Activated T-helper 1 cell treated with anti-CD3 and anti-CD28 coated beads, Interleukin-12 subunit alpha, Interleukin-12 subunit beta, Interleukin-2, Interleukin-4 antibody, amounts not matched to agents 30 ng/mL and 10 ng/mL and 1 ng/mL, durations not matched to agents 14 hours and 24 hours and 36 hours (primary cell): Measurements from ENCODE around the gene CMKLR1. TPM values are rescaled to one million over a fixed set of nuclear protein-coding genes. Genes with fewer than 3 reads are reported as not detected.

Experiments
- DNase-seq: peaks from one replicate; pipeline ENCODE4 v3.0.0; 2021; ENCODE audit warnings: low spot score
- H3K27ac Mint-ChIP-seq: one replicate; pipeline ENCODE4 v1.8.0; 2021; ENCODE audit warnings: mild to moderate bottlenecking, mixed read lengths
- H3K27me3 Mint-ChIP-seq: one replicate; pipeline ENCODE4 v1.8.0; 2022; ENCODE audit warnings: mild to moderate bottlenecking, moderate library complexity, mixed read lengths; ENCODE audit not compliant: insufficient read depth
- H3K36me3 Mint-ChIP-seq: one replicate; pipeline ENCODE4 v1.8.0; 2021; ENCODE audit warnings: low read depth, mixed read lengths
- H3K4me1 Mint-ChIP-seq: one replicate; pipeline ENCODE4 v1.8.0; 2021; ENCODE audit warnings: low read depth, mixed read lengths
- H3K4me3 Mint-ChIP-seq: one replicate; pipeline ENCODE4 v1.8.0; 2021; ENCODE audit warnings: mild to moderate bottlenecking, moderate library complexity, mixed read lengths
- H3K9me3 Mint-ChIP-seq: one replicate; pipeline ENCODE4 v1.8.0; 2021; ENCODE audit warnings: mixed read lengths
- intact Hi-C: fragments of 100-400 bp; cut with micrococcal nuclease; formaldehyde crosslinking; loops from one replicate; pipeline ENCODE4 v1.15.1; 2024
- total RNA-seq: library from RNA; stranded (reverse); gene quantifications from 2 replicates; pipeline ENCODE4 v1.2.3, GENCODE V29; 2022

CMKLR1 gene
- total RNA-seq, 1 donor from 2014 or later: not detected

DNA sequence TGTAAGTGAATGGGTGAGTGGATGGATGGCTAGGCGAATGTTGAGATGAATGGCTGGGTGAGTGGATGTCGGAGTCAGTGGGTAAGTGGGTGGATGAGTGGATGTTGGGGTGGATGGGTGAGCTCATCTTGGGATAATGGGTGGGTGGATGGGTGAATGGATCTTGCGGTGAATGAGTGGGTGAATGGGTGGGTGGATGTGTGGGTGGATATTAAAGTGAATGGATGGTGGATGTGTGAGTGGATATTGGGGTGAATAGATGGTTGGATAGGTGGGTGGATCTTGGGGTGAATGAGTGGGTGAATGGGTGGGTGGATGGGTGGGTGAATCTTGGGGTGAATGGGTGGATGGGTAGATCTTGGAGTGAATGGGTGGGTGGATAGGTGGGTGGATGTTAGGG, 51.9 kb downstream of the CMKLR1 start:
- peaks cover 4% of the 10 kb centered on the region for H3K4me1 Mint-ChIP-seq
- intact Hi-C loops: no loop called here
- no peaks in the 10 kb centered on the region for H3K36me3 Mint-ChIP-seq
- no peak for DNase-seq
- no peaks in the 10 kb centered on the region for H3K27me3 Mint-ChIP-seq
- H3K9me3 Mint-ChIP-seq: peaks cover 6% of the 10 kb centered on the region
- H3K4me3 Mint-ChIP-seq: no peak overlapping the region
- H3K27ac Mint-ChIP-seq: no peak overlapping the region

- Mint-ChIP-seq H3K4me1 (peaks cover 4% of the 10 kb centered on the region), H3K9me3 (peaks cover 6% of the 10 kb centered on the region), H3K27ac (no peak overlapping the region), H3K36me3 (no peaks in the 10 kb centered on the region), H3K4me3 (no peak overlapping the region), H3K27me3 (no peaks in the 10 kb centered on the region)
- intact Hi-C loops: no loop called here
- no peak for DNase-seq
These were observed 54.1 kb downstream of the CMKLR1 start for GRCh38 chr12:108285016-108285415.

DNA sequence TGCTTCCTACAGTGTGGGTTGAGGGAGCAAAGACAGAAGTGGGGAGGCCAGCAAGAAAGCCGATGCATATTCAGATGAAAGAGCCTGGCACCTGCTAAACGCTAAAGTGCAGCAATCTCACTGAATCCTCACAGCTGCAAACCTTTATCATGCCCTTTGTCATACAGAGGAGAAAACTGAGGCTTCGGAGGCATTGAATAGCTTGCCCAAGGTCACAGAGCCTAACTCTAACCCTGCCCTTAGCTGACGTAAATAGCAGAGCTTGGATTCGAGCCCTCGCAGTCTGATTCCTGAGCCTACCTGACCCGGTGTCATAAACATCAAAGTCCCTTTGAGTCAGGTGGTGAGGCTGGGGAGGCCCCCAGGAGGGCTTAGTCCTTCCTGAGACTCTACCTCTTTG, 54.9 kb downstream of the CMKLR1 start:
- no peak for DNase-seq
- peaks cover 1% of the 10 kb centered on the region for H3K27me3 Mint-ChIP-seq
- no peak overlapping the region for H3K27ac Mint-ChIP-seq
- H3K4me3 Mint-ChIP-seq: no peak overlapping the region
- intact Hi-C loops: no loop called here
- H3K4me1 Mint-ChIP-seq: peaks cover 4% of the 10 kb centered on the region
- H3K36me3 Mint-ChIP-seq: no peaks in the 10 kb centered on the region
- H3K9me3 Mint-ChIP-seq: peaks cover 6% of the 10 kb centered on the region

DNA sequence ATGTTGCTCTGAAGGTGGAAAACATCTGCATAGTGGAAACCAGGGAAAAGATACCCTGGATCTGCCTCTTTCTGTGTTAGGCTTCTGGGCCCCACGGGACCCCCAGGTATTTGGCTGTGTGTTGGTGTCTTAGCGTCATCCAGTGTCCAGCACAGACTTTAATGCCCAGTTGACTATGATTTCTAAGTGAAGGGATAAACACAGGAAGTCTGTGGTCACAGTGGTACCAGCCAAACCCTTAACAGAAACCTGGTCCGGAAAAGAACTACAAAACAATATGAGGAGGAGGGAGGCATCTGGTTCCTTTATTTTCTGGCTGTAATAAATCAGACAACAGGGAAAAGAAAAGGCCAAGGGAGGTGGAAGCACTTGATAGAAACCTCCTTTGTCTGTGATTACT, 56.4 kb downstream of the CMKLR1 start:
- Mint-ChIP-seq H3K4me1 (peaks cover 4% of the 10 kb centered on the region), H3K27me3 (peaks cover 1% of the 10 kb centered on the region), H3K36me3 (no peaks in the 10 kb centered on the region), H3K27ac (no peak overlapping the region), H3K4me3 (no peak overlapping the region), H3K9me3 (peaks cover 6% of the 10 kb centered on the region)
- no peak for DNase-seq
- intact Hi-C loops: no loop called here

DNA sequence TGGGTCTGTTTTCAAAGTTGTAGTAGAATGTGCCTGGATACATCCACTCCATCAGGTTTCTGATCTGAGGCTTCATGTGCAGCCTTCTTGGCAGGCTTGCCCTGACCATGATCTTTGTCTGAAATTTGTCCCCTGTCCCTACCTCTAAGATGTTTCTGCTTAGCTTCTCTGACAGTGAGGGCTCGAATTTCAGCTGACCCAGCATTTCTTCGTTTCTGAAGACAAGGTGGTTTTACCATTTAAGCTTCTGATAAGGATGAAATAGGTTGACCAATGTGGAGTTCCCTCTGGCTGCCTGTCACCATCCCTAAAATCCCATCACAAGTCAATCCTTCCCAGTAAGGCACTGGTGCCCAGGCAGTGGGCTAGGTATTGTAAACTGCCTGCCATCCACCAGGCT, 57.0 kb downstream of the CMKLR1 start:
- Mint-ChIP-seq H3K9me3 (peaks cover 3% of the 10 kb centered on the region), H3K27ac (no peak overlapping the region), H3K4me1 (peaks cover 4% of the 10 kb centered on the region), H3K4me3 (no peak overlapping the region), H3K27me3 (peaks cover 1% of the 10 kb centered on the region), H3K36me3 (no peaks in the 10 kb centered on the region)
- intact Hi-C loops: no loop called here
- DNase-seq: no peak

- H3K27ac Mint-ChIP-seq: no peak overlapping the region
- no peak for DNase-seq
- intact Hi-C loops: no loop called here
- no peaks in the 10 kb centered on the region for H3K36me3 Mint-ChIP-seq
- no peak overlapping the region for H3K4me3 Mint-ChIP-seq
- H3K9me3 Mint-ChIP-seq: no peaks in the 10 kb centered on the region
- peaks cover 1% of the 10 kb centered on the region for H3K27me3 Mint-ChIP-seq
- H3K4me1 Mint-ChIP-seq: peaks cover 2% of the 10 kb centered on the region
These were observed 61.5 kb downstream of the CMKLR1 start for GRCh38 chr12:108277613-108278012.

- Mint-ChIP-seq H3K9me3 (no peaks in the 10 kb centered on the region), H3K4me3 (no peak overlapping the region)
These were observed 65.9 kb downstream of the CMKLR1 start for GRCh38 chr12:108273217-108273616.

DNA sequence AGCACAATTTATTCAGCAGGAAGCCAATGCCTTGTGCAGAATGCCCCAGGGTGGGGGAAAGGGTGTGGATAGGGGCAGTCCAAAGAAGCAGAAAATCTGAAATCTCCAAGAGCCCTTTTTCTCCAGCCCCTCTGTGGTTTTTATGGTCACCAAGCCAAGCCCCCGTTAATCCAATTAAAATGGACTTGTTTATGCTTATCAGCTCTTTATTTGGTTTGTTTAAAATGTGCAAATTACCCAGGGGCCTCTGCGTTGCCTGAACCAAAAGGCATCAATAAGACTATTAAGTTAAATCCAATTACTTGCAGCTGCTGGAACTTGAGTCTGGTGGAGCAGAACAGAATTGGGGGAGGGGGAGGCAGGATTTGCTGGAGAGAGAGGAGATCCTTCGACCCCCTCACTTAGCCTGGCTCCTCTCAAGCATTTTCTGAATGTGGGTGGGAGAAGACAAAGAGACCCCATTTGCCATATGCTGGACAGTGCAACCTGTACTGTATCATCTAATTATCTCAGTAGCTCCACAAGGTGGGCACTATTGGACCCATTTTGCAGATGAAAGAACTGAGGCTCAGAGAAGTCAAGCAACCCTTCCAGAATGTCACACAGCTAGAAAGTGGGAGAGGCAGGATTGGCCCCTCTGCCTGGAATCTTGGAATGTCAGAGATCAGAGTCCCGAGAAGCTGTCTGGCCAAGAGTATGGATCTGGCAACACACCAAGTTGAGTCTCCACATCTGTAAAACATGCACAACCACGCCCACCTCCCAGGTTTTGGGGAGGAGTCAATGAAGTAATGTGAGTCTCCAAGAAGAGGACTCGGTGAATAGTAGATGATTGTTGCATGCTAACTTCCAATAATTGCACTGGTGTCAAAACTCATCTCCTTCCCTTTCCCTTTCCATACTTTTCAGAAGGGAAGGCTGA, 66.9 kb downstream of the CMKLR1 start:
- peaks cover 4% of the 10 kb centered on the region for H3K27me3 Mint-ChIP-seq
- no peak overlapping the region for H3K4me3 Mint-ChIP-seq
- no peaks in the 10 kb centered on the region for H3K36me3 Mint-ChIP-seq
- intact Hi-C loops: no loop called here
- H3K9me3 Mint-ChIP-seq: no peaks in the 10 kb centered on the region
- H3K4me1 Mint-ChIP-seq: no peaks in the 10 kb centered on the region
- no peak overlapping the region for H3K27ac Mint-ChIP-seq
- DNase-seq: no peak

More at GRCh38 chr12:108273217-108273616, 65.9 kb downstream of the CMKLR1 start:
- Mint-ChIP-seq H3K4me1 (no peaks in the 10 kb centered on the region), H3K36me3 (no peaks in the 10 kb centered on the region), H3K27ac (no peak overlapping the region), H3K27me3 (peaks cover 2% of the 10 kb centered on the region)
- no peak for DNase-seq
- intact Hi-C loops: no loop called here

GRCh38 chr12:108270849-108271143, 68.3 kb downstream of the CMKLR1 start:
- no peaks in the 10 kb centered on the region for H3K4me1 Mint-ChIP-seq
- peaks cover 4% of the 10 kb centered on the region for H3K27me3 Mint-ChIP-seq
- no peaks in the 10 kb centered on the region for H3K36me3 Mint-ChIP-seq
- no peak overlapping the region for H3K4me3 Mint-ChIP-seq
- H3K27ac Mint-ChIP-seq: no peak overlapping the region
- no peaks in the 10 kb centered on the region for H3K9me3 Mint-ChIP-seq
- intact Hi-C loops: no loop called here
- no peak for DNase-seq

DNA sequence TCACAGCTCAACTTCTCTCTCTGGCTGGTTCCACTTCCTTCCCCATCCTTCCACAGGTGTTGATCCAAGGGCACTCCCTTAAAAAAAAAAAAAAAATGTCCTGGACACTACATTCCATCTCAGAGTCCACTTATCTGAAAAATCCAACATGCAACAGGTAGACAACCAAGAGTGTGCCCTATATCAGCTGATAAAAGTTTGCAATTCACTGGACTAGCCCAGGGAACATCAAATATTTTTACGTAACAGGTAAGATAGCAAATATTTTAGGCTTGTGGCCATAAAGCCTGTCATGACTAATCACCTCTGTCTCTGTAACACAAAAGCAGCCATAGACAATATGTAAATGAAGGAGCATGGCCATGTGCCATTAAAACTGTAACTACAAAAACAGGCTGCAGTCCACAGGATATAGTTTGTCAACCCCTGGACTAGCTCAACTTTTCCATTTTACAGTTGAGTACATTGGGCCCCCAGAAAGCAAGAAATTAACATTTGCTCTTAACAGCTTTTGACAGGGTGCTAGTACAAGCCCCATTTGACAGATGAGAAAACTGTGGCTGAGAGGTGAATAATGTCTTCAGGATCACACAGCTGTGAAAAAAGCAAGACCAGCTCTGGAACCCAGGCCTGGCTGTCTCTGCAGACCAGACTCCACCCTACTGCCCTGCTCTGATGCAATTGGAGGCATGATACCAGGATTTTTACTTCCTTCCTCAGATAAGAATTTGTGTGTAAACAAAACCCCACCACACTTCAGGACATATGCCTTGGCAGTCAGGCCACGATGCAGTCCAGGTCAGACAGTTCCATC, 68.9 kb downstream of the CMKLR1 start:
- intact Hi-C loops: no loop called here

GRCh38 chr12:108269224-108269623, 69.9 kb downstream of the CMKLR1 start:
- no peak overlapping the region for H3K4me3 Mint-ChIP-seq
- peaks cover 4% of the 10 kb centered on the region for H3K27me3 Mint-ChIP-seq
- intact Hi-C loops: no loop called here
- DNase-seq: no peak
- H3K4me1 Mint-ChIP-seq: no peaks in the 10 kb centered on the region
- H3K36me3 Mint-ChIP-seq: no peaks in the 10 kb centered on the region
- no peaks in the 10 kb centered on the region for H3K9me3 Mint-ChIP-seq
- no peak overlapping the region for H3K27ac Mint-ChIP-seq

More for the DNA sequence above, 68.9 kb downstream of the CMKLR1 start:
- peaks cover 4% of the 10 kb centered on the region for H3K27me3 Mint-ChIP-seq
- no peak overlapping the region for H3K4me3 Mint-ChIP-seq
- H3K9me3 Mint-ChIP-seq: no peaks in the 10 kb centered on the region
- no peaks in the 10 kb centered on the region for H3K36me3 Mint-ChIP-seq
- no peaks in the 10 kb centered on the region for H3K4me1 Mint-ChIP-seq
- H3K27ac Mint-ChIP-seq: no peak overlapping the region
- DNase-seq: no peak

- H3K36me3 Mint-ChIP-seq: no peaks in the 10 kb centered on the region
- no peak overlapping the region for H3K4me3 Mint-ChIP-seq
- H3K27me3 Mint-ChIP-seq: peaks cover 4% of the 10 kb centered on the region
- H3K9me3 Mint-ChIP-seq: no peaks in the 10 kb centered on the region
- H3K4me1 Mint-ChIP-seq: no peaks in the 10 kb centered on the region
- no peak for DNase-seq
- H3K27ac Mint-ChIP-seq: no peak overlapping the region
- intact Hi-C loops: no loop called here
These were observed 70.7 kb downstream of the CMKLR1 start for GRCh38 chr12:108268397-108268796.

- Mint-ChIP-seq H3K27ac (no peak overlapping the region), H3K27me3 (peaks cover 4% of the 10 kb centered on the region), H3K4me3 (no peak overlapping the region), H3K9me3 (no peaks in the 10 kb centered on the region), H3K36me3 (no peaks in the 10 kb centered on the region), H3K4me1 (no peaks in the 10 kb centered on the region)
- intact Hi-C loops: no loop called here
- DNase-seq: no peak
These were observed 71.7 kb downstream of the CMKLR1 start for GRCh38 chr12:108267450-108267849.
